CD4-positive, alpha-beta memory T cell (primary cell): ENCODE measurements around the gene ADM2. TPM values are rescaled to one million over a fixed set of nuclear protein-coding genes. Genes with fewer than 3 reads are reported as not detected.
A peak's percentile ranks its signal among the peaks of the same experiment; 100 is the strongest.

Source experiments
- CTCF ChIA-PET: fragments of 350-600 bp; sonication (Branson Sonifier 250); formaldehyde crosslinking; loops from one replicate; lab custom pipeline; 2021; ENCODE audit warnings: inconsistent platforms; ENCODE audit not compliant: partially characterized antibody; lab: Charles Lee
- POLR2A ChIA-PET: fragments of 350-600 bp; sonication (Branson Sonifier 250); formaldehyde crosslinking; loops from one replicate; lab custom pipeline; 2021; ENCODE audit not compliant: partially characterized antibody; lab: Charles Lee
- DNase-seq, 5 donors: peaks; one replicate each; pipeline versions ENCODE4 v3.0.0 to v3.0.0-alpha.2; 2020 to 2022; ENCODE audit warnings: mixed read lengths in 1 of 5
- H3K27ac ChIP-seq: one replicate; pipeline ENCODE4 v1.7.0; 2013; ENCODE audit warnings: low read depth, low read length
- H3K27me3 ChIP-seq: 2 replicates; pipeline ENCODE4 v1.7.0; 2013; ENCODE audit warnings: mild to moderate bottlenecking, low read length, moderate library complexity; ENCODE audit not compliant: insufficient read depth
- H3K36me3 ChIP-seq: 2 replicates; pipeline ENCODE4 v1.7.0; 2013; ENCODE audit warnings: mild to moderate bottlenecking, low read length, moderate library complexity; ENCODE audit not compliant: insufficient read depth
- H3K4me1 ChIP-seq: 2 replicates; pipeline ENCODE4 v1.7.0; 2013; ENCODE audit warnings: mild to moderate bottlenecking, low read length, moderate library complexity; ENCODE audit not compliant: insufficient read depth
- H3K4me3 ChIP-seq, 2 donors: one replicate each; pipeline ENCODE4 v1.7.0; 2013; ENCODE audit warnings: low read length in 2 of 2, mild to moderate bottlenecking in 1 of 2
- H3K9me3 ChIP-seq, 2 donors: one replicate each; pipeline ENCODE4 v1.7.0; 2013; ENCODE audit warnings: low read length in 2 of 2, control low read depth in 1 of 2; ENCODE audit not compliant: control insufficient read depth in 1 of 2
- H3K27ac Mint-ChIP-seq, 7 donors: one replicate each; pipeline ENCODE4 v1.8.0; 2020 to 2021; ENCODE audit warnings: mixed read lengths in 7 of 7, mild to moderate bottlenecking in 6 of 7, inconsistent platforms in 3 of 7, moderate library complexity in 3 of 7
- H3K27me3 Mint-ChIP-seq, 2 donors: one replicate each; pipeline ENCODE4 v1.8.0; 2020 to 2021; ENCODE audit warnings: mixed read lengths in 2 of 2
- H3K36me3 Mint-ChIP-seq, 2 donors: one replicate each; pipeline ENCODE4 v1.8.0; 2020 to 2021; ENCODE audit warnings: mixed read lengths in 2 of 2, inconsistent platforms in 1 of 2, mild to moderate bottlenecking in 1 of 2
- H3K4me1 Mint-ChIP-seq, 4 donors: one replicate each; pipeline ENCODE4 v1.8.0; 2020 to 2021; ENCODE audit warnings: mixed read lengths in 4 of 4, mild to moderate bottlenecking in 1 of 4
- H3K4me3 Mint-ChIP-seq, 8 donors: one replicate each; pipeline ENCODE4 v1.8.0; 2020 to 2021; ENCODE audit warnings: mixed read lengths in 8 of 8, mild to moderate bottlenecking in 7 of 8, moderate library complexity in 6 of 8, inconsistent platforms in 3 of 8
- H3K9me3 Mint-ChIP-seq, 8 donors: one replicate each; pipeline ENCODE4 v1.8.0; 2020 to 2021; ENCODE audit warnings: mixed read lengths in 8 of 8, mild to moderate bottlenecking in 5 of 8, inconsistent platforms in 3 of 8, moderate library complexity in 1 of 8
- intact Hi-C: fragments of 100-400 bp; cut with micrococcal nuclease; formaldehyde crosslinking; loops from one replicate; pipeline ENCODE4 v1.15.1; 2023
- polyA plus RNA-seq, 2 donors: library from polyadenylated mRNA; unstranded; fragments of 300-500 nt; fragmentation: Illumina TruSeq; gene quantifications; one replicate each; pipeline ENCODE4 v1.2.3, GENCODE V29; 2021
- total RNA-seq, 2 experiments: library from RNA; stranded (reverse); gene quantifications; one replicate each; pipeline ENCODE4 v1.2.3, GENCODE V29; 2021

Gene ADM2
- total and polyA plus RNA-seq, 4 experiments from 2014 or later = 0.07 to 4.5 (median 2.4) TPM

- intact Hi-C loops = loop anchor here (10.0 kb wide), 1 partner anchor 50 kb away; no protein-coding TSS in a partner anchor
- Histone ChIP-seq H3K4me1 (peaks cover 16% of the 10 kb centered on the region), H3K9me3 (no peaks in the 10 kb centered on the region), H3K27ac (no peak overlapping the region), H3K36me3 (peaks cover 28% of the 10 kb centered on the region), H3K27me3 (no peaks in the 10 kb centered on the region), H3K4me3 (no peak overlapping the region)
- POLR2A ChIA-PET = interaction anchor here (0.7 to 2.4 kb wide), 10 partner anchors 7 to 137 kb away, joined by 3 to 17 read pairs (median 4); partner anchors contain the start of genes CHKB and SCO2
- peaks cover 9 to 18% (median 10%) of the 10 kb centered on the region in 4 donors for H3K4me1 Mint-ChIP-seq
- DNase-seq = peak in 2 of 5 donors; percentile 18 to 36
- H3K27ac Mint-ChIP-seq = peak overlapping the region in 6 of 7 donors; percentile 46 to 85 (median 70)
- peak overlapping the region in 1 of 8 donors; percentile 9 for H3K4me3 Mint-ChIP-seq
- peaks cover 0 to 4% (median 0%) of the 10 kb centered on the region in 8 donors for H3K9me3 Mint-ChIP-seq
- CTCF ChIA-PET = interaction anchor here (1.1 to 2.0 kb wide), 2 partner anchors 28 to 53 kb away, joined by 4 to 6 read pairs; no protein-coding TSS in a partner anchor
- no peaks in the 10 kb centered on the region for H3K27me3 Mint-ChIP-seq
- H3K36me3 Mint-ChIP-seq = peaks cover 14 to 37% of the 10 kb centered on the region in 2 donors
These were observed 36.1 kb upstream of the ADM2 start for GRCh38 chr22:50445071-50445879.

GRCh38 chr22:50445880-50446707, 35.2 kb upstream of the ADM2 start:
- H3K36me3 Mint-ChIP-seq = peaks cover 16 to 41% of the 10 kb centered on the region in 2 donors
- peak in 1 of 5 donors; percentile 35 for DNase-seq
- POLR2A ChIA-PET = interaction anchor here (0.7 to 2.3 kb wide), 4 partner anchors 9 to 27 kb away, joined by 3 to 17 read pairs (median 9); no protein-coding TSS in a partner anchor
- no peaks in the 10 kb centered on the region for H3K27me3 Mint-ChIP-seq
- H3K4me3 Mint-ChIP-seq = no peak overlapping the region
- intact Hi-C loops = loop anchor here (10.0 kb wide), 1 partner anchor 49 kb away; no protein-coding TSS in a partner anchor
- Histone ChIP-seq H3K27ac (no peak overlapping the region), H3K4me1 (peaks cover 16% of the 10 kb centered on the region), H3K36me3 (peaks cover 28% of the 10 kb centered on the region), H3K4me3 (no peak overlapping the region), H3K27me3 (no peaks in the 10 kb centered on the region), H3K9me3 (no peaks in the 10 kb centered on the region)
- H3K9me3 Mint-ChIP-seq = peaks cover 0 to 4% (median 0%) of the 10 kb centered on the region in 8 donors
- CTCF ChIA-PET = interaction anchor here (1.1 kb wide), 1 partner anchor 52 kb away, joined by 4 read pairs; no protein-coding TSS in a partner anchor
- peaks cover 9 to 18% (median 11%) of the 10 kb centered on the region in 4 donors for H3K4me1 Mint-ChIP-seq
- H3K27ac Mint-ChIP-seq = peak overlapping the region; percentile 22 to 79 (median 69)

- H3K27me3 Mint-ChIP-seq = no peaks in the 10 kb centered on the region
- Histone ChIP-seq H3K4me1 (peaks cover 16% of the 10 kb centered on the region), H3K27ac (no peak overlapping the region), H3K9me3 (no peaks in the 10 kb centered on the region), H3K27me3 (no peaks in the 10 kb centered on the region), H3K4me3 (no peak overlapping the region), H3K36me3 (peaks cover 28% of the 10 kb centered on the region)
- H3K27ac Mint-ChIP-seq = no peak overlapping the region
- POLR2A ChIA-PET = interaction anchor here (1.4 kb wide), 1 partner anchor 23 kb away, joined by 8 read pairs; no protein-coding TSS in a partner anchor
- H3K36me3 Mint-ChIP-seq = peaks cover 22 to 45% of the 10 kb centered on the region in 2 donors
- H3K4me1 Mint-ChIP-seq = peaks cover 9 to 18% (median 12%) of the 10 kb centered on the region in 4 donors
- intact Hi-C loops = loop anchor here (10.0 kb wide), 1 partner anchor 48 kb away; no protein-coding TSS in a partner anchor
- H3K4me3 Mint-ChIP-seq = no peak overlapping the region
- H3K9me3 Mint-ChIP-seq = peaks cover 0 to 4% (median 0%) of the 10 kb centered on the region in 8 donors
- peak in 1 of 5 donors; percentile 37 for DNase-seq
- CTCF ChIA-PET = interaction anchor here (1.5 kb wide), 1 partner anchor 27 kb away, joined by 3 read pairs; no protein-coding TSS in a partner anchor
These were observed 34.4 kb upstream of the ADM2 start for GRCh38 chr22:50446708-50447575.

GRCh38 chr22:50447576-50448551, 33.5 kb upstream of the ADM2 start:
- DNase-seq = peak in 1 of 5 donors; percentile 30
- Mint-ChIP-seq H3K4me3 (peak overlapping the region in 1 of 8 donors; percentile 26), H3K9me3 (peaks cover 0 to 4% (median 0%) of the 10 kb centered on the region in 8 donors), H3K27ac (peak overlapping the region in 3 of 7 donors; percentile 29 to 52 (median 38)), H3K36me3 (peaks cover 25 to 47% of the 10 kb centered on the region in 2 donors), H3K4me1 (peaks cover 10 to 16% (median 12%) of the 10 kb centered on the region in 4 donors), H3K27me3 (no peaks in the 10 kb centered on the region)
- H3K9me3 ChIP-seq = no peaks in the 10 kb centered on the region
- H3K36me3 ChIP-seq = peaks cover 28% of the 10 kb centered on the region
- peaks cover 16% of the 10 kb centered on the region for H3K4me1 ChIP-seq
- no peak overlapping the region for H3K27ac ChIP-seq
- H3K27me3 ChIP-seq = no peaks in the 10 kb centered on the region
- no peak overlapping the region for H3K4me3 ChIP-seq
- ChIA-PET CTCF (interaction anchor here (1.5 kb wide), 1 partner anchor 26 kb away, joined by 3 read pairs; no protein-coding TSS in a partner anchor), POLR2A (interaction anchor here (1.0 to 1.4 kb wide), 3 partner anchors 8 to 22 kb away, joined by 3 to 8 read pairs (median 4); no protein-coding TSS in a partner anchor)
- intact Hi-C loops = loop anchor here (10.0 kb wide), 1 partner anchor 47 kb away; no protein-coding TSS in a partner anchor

GRCh38 chr22:50452649-50453048, 28.7 kb upstream of the ADM2 start:
- H3K9me3 Mint-ChIP-seq = peaks cover 0 to 5% (median 0%) of the 10 kb centered on the region in 8 donors
- CTCF ChIA-PET = interaction anchor here (0.7 to 1.4 kb wide), 2 partner anchors 73 to 112 kb away, joined by 3 read pairs; partner anchors contain the start of gene SCO2
- peak overlapping the region in 5 of 7 donors; percentile 17 to 76 (median 68) for H3K27ac Mint-ChIP-seq
- peaks cover 0 to 9% (median 5%) of the 10 kb centered on the region in 4 donors for H3K4me1 Mint-ChIP-seq
- no peaks in the 10 kb centered on the region for H3K27me3 Mint-ChIP-seq
- intact Hi-C loops = loop anchor here (2.0 kb wide), 1 partner anchor 16 kb away; no protein-coding TSS in a partner anchor
- no peak overlapping the region for H3K27ac ChIP-seq
- H3K36me3 Mint-ChIP-seq = peaks cover 30 to 63% of the 10 kb centered on the region in 2 donors
- DNase-seq = no peak
- H3K4me1 ChIP-seq = no peaks in the 10 kb centered on the region
- H3K9me3 ChIP-seq = no peaks in the 10 kb centered on the region
- H3K27me3 ChIP-seq = no peaks in the 10 kb centered on the region
- POLR2A ChIA-PET = interaction anchor here (0.9 to 1.9 kb wide), 5 partner anchors 8 to 45 kb away, joined by 3 to 7 read pairs (median 5); no protein-coding TSS in a partner anchor
- no peak overlapping the region for H3K4me3 Mint-ChIP-seq
- no peak overlapping the region for H3K4me3 ChIP-seq
- H3K36me3 ChIP-seq = peaks cover 53% of the 10 kb centered on the region
